HG03045 (cell line): ENCODE measurements around the gene FZR1.
"Not testable (repeated sequence)": the region's sequence is repeated elsewhere in the genome, so short reads cannot be mapped to it uniquely, and the experiment has no call there.

ENCODE experiments used
- ATAC-seq: cut with Tn5 transposase; IDR thresholded peaks from one replicate; pipeline ENCODE4 v1.9.1; 2021; ENCODE audit warnings: mild to moderate bottlenecking, moderate library complexity; ENCODE audit not compliant: unreplicated experiment

FZR1 gene

DNA sequence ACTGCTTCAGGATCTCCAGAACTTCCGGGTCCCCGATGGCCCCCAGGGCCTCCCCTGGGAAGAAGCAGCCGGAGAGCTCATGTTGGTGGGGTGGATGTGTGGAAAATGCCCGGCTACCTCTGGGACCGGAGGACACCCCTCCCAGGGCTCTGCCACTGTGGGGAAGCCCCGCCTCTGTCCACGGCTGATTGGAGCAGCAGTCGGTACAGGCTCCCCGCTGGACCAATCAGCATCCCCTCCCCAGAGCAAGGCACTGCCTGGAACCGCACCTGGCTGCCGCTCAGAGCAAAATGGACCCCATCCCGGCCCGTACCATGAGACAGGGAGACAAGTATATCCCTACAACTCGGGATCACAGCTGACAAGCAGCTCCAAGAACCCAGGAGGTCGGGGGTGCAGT is 12.1 kb upstream of the FZR1 start:
- no peak for ATAC-seq

DNA sequence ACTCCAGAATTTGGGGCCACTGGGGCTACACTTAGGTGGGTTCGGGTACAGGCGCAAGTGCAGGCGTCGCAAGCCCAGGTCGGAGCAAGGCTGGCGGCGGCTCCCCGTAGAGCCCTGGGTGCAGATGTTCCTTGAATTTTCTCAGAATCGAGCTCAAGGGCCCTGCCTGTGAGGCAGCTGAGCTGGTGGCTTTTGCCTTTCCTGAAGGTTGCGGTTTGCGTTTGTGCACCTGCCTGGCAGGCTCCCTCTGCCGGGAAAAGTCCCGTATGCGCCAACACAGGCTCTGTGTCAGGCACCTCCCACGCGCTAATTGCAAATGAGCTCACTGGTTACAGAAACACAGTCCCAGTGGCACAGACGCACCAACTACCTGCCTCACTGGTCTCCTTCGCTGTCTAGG is 11.6 kb upstream of the FZR1 start:
- ATAC-seq, result no peak

DNA sequence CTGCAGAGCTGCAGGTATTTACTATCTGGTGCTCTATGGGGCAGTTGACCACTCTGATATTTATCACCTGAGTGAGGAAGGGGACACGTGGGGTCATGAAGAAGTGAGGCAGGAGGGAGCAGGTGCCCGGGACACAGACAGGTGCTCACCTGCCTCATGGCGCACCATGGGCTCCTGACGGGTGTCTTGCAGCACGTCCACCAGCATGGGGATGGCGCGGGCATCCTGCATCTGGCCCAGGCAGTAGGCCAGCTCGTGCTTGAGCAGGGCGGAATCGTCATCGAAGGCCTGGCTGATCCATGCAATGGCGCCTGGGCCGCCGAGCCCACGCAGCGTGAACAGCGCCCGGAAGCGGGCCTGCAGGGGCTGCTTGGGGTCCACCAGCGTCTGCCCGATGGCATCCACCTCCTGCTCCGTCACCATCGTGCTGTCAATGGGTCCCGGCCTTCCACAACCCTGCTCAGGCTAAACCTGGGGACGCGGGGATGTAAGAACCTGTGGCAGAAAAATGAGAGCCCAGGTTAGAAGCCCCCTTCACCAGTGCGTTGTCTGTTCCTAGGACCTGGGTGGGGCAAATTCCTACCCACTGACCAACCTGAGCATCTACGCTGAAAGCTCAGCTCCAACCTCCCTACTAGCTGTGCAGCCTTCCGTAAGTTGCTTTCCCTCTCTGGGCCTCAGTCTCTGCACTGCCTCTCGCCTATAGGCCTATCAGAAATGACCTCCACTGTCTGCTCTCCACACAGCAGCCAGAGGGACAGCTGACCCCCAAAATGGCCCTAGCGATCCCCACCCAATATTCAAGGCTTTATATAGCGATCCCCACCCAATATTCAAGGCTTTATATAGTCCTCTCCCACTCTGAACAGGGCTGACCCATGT is 9.5 kb upstream of the FZR1 start:
- no peak for ATAC-seq

DNA sequence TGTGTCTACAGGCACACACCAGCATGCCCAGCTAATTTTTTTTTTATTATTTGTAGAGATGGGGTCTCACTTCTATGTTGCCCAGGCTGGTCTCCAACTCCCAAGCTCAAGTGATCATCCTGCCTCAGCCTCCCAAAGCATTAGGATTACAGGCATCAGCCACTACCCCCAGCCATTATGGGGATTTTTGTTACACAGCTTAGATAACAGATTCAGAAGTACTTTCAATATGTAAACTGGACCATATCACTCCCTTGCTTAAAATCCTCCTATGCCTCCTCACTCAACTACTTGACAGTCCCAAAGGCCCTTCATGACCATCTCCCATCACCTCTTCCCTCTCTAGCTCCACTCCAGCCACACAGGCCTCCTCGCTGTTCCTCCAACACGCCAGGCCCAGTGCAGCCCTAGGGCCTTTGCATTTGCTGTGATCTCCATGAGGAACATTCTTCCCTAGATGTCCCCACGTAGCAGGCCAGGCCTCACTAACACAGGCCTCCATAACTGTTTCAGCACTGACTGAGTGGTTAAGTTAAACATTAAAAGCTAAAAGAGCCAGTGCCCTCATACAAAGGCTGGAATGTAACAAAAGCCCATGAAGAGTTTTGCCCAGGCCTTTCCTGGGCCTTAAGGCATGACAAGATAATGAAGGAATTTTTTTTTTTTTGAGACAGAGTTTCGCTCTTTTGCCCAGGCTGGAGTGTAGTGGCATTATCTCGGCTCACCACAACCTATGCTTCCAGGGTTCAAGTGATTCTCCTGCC is 8.2 kb upstream of the FZR1 start:
- ATAC-seq, result no peak

DNA sequence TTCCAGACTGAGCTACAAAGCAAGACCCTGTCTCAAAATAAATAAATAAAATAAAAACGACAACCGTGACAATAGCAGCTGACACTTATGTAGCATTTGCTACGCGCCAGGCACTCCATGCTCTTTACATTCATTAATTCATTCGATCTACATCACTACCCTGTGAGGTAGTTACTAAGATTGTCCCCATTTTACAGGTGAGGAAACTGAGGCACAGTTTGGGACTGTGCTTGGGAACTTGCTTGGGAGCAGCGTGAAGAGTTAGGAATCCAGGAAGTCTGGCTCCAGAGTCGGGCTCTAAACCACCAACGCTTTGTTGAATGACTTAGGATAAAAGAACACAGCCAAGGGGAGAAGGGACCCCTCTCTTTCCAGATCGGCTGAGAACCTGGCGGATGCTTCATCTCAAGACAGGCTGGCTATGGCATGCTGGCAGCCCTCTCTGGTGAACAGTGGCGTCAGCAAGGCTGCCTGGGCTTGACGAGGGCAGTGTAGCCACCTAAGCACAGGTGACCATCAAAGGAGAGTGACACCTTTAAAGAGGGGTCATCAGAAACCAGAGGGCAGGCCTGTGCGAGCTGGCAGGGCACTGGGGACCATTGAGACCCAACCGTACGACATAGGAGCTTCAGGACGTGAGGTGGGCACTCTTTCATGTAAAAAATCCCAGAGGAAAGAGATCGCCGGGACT is 6.2 kb upstream of the FZR1 start:
- no peak for ATAC-seq

DNA sequence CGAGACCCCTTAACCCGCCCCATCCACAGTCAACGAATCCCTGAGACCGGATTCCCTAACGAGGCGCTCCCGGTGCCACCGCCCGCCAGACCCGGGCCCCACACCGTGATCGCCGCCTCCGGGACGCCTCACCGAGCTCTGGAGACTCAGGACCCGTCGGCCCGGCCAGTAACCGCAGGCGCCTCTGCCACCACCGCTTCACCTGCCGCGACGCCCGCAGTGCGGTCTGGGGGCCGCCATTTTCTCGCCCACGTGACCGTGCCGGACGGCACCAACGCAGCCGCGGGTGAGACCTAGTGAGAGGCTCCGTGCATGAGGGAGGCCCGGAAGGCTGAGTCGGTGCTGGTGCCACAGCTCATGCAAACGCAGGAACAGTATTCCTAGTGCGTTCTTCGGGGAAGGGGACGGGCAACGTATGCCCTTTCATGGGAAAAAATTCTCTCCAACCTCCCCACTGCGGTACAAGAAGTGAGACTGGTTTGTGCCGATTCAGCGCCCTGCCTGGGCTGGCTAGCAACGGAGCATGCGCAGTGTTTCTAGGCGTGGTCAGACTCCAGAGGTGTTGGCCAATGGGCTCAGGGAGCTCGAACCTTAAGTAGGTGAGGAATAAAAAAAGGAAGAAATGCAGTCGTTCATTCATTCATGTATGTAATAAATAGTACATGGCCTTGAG is 5.5 kb upstream of the FZR1 start, which contains the start of gene DOHH:
Gene DOHH (minus strand): TSS at position 246 of the 673 bp plus-strand sequence. CDS start 3,860 bp downstream, outside the sequence.
- ATAC-seq, result peak; percentile 75

DNA sequence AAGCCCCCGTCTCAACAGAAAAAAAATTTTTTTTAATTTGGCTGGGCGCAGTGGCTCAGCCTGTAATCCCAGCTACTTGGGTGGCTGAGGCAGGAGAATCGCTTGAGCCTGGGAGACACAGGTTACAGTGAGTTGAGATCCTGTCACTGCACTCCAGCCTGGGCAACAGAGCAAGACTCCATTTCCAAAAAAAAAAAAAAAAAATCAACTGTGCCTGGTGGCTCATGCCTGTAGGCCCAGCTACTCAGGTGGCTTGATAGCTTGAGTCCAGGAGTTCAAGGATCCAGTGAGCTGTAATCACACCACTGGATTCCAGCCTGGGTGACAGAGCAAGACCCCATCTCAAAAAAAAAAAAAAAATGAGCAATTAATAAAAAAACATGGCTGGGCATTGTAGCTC is 4.3 kb upstream of the FZR1 start:
- ATAC-seq, result no peak

DNA sequence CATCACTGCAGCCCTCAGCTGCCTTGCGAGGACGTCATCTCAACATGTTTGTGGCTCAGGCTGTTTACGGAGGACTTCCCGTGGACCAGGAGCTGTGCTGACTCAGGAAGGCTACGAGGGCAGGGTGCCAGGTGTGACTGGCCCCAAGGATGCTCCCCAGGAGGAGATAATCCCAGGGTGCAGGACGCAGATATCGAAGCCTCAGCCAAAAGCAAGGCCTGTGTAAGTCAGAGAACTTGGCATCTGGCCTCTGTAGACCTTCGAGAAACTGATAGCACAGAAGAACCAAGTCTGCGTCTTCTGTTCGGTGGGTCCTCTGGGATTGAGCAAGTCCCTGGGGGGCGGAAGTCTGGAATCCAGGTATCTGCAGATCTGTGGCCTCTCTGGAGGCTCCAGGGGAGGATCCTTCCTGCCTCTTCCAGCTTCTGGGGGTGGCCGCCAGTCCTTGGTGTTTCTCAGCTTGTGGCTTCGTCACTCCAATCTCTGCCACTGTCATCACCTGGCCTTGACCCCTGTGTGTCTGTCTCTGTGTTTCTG is 3.0 kb upstream of the FZR1 start:
- no peak for ATAC-seq

DNA sequence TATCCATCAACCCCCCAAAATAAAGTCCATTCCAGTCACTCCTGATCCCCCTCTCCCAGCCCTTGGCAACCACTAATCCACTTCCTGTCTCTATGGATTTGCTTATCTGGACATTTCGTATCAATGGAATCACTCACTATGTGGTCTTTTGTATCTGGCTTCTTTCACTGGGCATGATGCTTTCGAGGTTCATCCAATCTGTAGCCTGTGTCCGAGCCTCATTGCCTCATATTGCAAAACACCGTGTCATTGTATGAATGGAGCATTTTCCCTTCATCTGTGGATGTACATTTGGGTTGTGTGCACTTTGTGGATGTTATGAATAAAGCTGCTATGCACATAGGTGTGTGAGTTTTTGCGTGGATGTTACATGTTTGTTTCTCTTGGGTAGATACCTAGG is 1.4 kb upstream of the FZR1 start:
- no peak for ATAC-seq

DNA sequence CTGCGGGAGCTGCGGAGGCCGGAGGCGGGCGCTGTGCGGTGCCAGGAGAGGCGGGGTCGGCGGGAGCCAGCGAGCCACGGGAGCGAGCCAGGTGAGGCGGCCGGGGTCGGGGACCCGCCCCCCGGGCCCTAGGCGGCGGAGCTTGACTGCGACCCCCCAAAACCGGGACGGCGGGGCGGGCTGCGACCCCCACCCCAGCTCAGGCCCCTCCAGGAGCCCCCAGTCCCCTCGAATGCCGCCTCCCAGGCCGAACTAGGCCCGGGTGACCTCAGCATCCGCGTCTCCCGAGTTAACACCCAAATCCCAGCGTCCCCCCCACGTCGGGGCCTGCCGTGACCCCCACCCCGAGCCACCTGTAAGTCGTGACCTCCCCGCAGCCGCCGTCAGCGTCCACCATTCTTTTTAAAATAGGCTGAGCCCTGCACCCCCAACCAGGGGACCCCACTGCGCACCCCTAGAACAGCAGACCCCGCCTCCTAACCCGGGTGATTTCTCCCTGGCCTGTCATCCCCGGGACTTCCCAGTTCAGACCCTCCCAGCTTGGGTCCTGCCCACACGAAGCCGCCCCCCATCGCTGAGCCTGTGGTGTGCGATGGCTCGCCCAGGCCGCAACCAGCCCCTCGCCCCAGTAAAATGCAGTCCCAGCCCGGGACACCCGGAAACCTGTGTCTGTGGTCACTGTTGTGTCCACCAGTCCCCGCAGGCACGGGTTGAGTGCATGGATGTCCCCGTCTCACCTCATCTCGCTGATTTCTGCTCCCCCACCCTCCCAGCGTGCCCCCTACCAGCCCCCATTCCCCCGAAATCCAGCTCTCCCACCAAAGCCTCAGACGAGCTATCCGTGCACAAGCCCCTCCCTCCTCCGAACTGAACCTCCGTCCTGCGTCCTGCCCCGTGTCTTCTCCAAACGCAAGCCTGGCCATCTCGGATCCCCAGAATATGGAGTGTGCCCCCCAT is 551 bp downstream of the FZR1 start:
- ATAC-seq, result peak; percentile 31

DNA sequence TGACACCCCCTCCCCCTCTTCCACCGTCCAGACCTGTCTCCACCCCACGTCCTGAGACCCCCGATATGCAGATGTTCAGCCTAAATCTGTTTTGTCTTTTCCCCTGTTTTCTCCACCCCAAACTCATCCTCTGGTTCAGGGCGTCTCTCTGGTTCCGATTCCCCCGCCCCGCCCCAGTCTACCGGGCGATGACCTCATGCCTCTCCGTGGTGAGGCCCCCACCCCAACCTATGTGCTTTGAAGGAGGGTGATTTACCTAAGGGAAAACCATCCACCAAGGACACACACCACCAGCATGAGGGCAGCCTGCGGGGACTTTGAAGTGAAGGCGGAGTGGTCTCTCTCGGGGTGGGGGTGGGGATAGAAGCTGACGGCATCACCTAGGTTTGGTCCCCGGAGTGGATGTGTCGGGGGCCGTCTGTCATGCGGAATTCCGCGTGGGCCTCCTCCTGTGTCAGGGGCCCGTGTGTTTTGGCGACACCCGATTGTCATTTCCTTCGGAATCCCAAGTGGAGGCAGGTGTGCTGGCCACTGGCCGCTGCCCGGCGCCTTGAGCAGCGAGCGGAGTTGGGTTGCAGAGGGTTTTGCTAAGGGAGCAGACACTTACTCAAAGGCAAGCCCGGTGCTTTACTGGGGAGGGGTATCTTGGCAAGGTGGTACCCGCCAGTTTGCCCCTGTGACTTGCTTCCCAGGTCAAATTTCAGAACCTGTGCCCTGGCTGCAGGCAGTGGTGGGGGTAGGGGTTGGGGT is 1.4 kb downstream of the FZR1 start:
- ATAC-seq, result no peak

DNA sequence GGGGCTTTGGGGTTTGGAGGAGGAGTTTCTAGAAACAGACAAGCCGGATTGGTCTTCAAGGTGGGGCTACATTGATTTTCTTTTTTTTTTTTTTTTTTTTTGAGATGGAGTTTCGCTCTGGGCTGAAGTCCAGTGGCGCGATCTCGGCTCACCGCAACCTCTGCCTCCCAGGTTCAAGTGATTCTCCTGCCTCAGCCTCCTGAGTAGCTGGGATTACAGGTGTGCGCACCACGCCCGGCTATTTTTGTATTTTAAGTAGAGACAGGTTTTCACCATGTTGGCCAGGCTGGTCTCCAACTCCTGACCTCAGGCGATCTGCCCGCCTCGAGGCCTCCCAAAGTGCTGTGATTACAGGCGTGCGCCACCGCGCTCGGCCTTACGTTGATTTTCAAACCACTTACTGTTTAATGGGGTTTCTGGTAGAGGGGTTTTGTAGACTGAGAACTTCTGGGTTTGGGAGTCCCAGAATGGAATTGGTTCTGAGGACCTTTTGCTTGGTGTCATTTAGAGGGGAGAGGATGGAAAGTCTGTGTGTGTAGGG is 2.1 kb downstream of the FZR1 start:
- not testable (repeated sequence) for ATAC-seq

DNA sequence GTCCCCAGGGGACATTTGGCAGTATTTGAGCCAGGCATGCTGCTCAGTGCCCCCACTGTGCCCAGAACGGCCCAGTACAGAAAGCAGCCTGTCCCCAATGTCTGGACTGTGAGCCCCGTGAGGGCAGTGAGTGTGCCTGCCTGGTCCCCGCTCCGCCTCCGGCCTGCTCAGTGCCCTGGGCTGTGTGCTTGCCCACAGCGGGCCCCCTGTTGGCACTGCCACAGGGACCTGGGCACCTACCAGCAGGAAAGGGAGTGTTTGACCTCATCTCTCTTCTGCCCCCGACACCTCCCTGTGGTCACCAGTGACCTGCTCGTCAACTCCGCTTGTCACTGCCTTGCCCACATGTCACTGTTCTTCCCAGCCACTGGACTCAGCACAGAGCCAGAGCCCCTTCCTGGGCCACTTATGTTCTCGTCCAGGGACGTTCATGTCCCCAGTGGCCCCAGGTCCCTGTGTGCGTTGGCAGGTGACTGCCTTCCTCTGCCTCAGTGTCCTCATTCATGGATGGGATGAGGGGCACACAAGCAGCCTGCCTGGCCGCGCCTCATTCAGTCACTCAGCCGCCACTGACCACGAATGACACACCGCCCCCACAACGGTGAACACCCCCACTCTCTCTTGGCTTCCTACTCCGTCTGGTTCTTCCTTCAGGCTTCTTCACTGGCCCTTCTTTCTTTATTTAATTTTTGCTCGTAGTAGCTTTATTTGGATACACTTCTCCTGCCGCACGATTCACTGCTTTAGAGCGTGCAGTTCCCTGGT is 2.8 kb downstream of the FZR1 start:
- no peak for ATAC-seq

DNA sequence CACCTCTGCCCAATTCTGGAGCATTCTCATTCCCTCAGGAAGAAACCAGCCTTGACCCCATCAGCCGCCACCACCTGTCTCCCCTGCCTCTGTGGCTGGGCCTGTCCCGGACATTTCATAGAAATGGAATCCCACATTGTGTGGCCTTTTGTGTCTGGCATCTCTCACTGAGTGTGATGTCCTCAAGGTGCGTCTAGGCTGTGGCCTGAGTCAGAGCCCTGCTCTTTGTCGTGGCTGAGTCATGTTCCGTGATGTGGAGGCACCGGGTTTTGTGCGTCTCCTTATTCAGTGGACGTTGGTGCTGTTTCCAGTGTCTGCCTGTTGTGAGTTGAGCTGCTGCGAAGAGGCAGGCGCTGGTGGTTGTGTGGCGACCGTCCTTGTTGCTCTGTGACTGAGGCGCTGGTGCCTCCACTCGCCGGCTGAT is 3.5 kb downstream of the FZR1 start:
- no peak for ATAC-seq

DNA sequence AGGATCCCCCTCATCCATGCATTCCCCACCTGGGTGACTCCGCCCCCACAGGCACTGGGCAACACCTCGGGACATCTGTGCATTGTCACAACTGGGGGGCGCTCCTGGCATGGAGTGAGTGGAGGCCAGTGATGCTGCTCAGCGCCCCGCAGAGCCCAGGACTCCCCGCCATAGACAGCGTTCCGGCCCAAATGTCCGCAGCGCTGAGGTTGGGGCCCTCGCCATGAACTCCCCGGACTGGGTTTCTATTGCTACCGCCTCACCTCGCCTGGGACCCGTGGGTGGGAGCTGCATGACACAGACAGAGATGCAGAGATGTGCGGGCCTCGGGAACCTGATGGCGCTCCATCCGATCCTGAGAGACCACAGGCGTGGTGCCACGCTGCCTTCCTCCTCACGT is 4.6 kb downstream of the FZR1 start:
- no peak for ATAC-seq

DNA sequence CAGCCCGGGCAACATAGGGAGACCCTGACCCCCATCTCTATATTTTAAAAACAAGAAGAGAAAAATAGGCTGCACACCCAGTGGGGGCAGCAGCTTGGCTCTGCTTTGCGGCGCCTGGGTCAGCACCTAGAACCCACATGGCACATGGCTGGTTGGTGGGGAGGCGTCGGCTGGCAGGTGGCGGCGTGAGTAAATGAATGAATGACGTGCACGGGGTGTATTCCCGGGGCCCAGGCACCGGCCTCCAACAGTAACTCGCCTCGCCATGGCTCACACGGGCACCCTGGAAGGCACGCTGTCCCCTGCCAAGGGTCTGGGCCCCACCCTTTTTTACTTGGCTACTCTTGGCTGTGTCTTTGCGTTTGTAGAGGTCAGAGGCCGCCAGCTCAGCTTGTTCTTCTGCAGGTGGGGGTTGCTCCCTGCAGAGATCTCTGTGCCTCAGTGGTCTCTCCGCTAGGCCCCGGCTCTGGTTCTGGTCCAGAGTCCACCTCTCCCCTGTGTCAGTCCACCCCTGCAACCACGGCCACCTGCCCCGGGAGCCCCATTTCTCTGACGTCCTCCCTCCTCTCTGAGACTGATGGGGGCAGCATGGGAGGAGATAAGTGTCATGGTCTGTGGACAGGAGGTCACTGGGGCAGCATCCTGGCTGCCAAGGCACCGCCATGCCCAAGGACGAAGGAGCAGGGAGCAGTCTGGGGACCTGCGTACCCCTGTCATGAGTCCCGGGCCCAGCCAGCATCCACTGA is 5.6 kb downstream of the FZR1 start:
- ATAC-seq, result no peak

DNA sequence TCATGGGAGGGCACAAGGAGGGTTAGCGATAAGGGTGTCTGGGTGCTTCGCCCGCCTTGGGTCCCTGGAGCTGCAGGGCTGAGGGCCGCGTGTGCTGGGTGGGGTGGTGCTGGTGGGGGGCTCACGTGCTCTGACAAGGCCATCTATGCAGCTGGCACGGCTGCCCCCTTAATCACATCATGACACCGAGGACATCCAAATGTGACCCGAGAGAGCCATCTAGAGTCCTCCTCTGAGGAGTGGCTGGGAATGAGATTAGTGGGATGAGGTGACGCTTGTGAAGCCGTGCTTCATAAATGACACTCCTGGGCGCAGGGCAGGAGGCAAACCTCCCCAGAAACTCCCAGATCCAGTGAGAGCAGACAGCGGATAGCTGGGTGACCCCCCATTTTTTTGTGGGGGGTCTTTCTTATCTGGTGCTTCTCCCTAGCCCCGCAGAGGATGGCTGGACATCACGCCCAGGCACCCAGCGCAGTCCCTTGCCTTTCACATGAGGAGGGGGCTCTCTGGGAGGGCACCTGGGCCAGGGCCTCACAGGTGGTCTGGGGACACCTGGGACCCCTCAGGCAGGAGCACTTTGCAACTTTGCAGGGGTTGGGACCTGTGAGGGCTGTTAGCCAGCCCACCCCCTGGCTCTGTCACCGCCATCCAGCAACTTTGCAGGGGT is 6.6 kb downstream of the FZR1 start:
- no peak for ATAC-seq
